ENCODE measurements around the gene ELMOD1.

Gene ELMOD1

DNA sequence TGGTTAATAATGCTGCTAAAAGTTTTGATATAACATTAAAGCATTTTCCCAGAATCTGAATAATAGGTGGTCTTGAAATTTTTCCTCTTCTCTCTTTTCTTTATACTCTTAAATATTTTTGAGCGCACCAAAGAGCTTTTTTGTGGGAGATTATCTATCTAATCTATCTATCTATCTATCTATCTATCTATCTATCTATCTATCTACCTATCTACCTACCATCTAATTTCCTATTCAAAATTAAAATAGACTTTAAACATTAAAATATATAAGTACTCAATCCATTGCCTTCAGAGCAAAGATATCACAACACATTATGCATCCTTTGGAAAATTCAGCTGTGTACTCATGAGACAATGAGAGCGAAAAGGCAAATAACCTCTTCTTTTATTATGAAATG is 55.8 kb downstream of the ELMOD1 start:
- no peak overlapping the region for H3K4me3 ChIP-seq (replicated peaks; ENCODE audit: insufficient read depth, low read length)
- peaks cover 11% of the 10 kb centered on the region for H3K27me3 ChIP-seq (ENCODE audit: insufficient read depth, poor library complexity, severe bottlenecking)
- no peak overlapping the region for H3K27ac ChIP-seq (replicated peaks)
- no peak for DNase-seq (ENCODE audit: low read depth in 1 of 2, low spot score in 1 of 2)
- TF ChIP-seq SPI1 (IDR thresholded peaks at IDR 0.05; ENCODE audit: borderline replicate concordance, low read depth): no peak
- TF ChIP-seq, protein P1, sequence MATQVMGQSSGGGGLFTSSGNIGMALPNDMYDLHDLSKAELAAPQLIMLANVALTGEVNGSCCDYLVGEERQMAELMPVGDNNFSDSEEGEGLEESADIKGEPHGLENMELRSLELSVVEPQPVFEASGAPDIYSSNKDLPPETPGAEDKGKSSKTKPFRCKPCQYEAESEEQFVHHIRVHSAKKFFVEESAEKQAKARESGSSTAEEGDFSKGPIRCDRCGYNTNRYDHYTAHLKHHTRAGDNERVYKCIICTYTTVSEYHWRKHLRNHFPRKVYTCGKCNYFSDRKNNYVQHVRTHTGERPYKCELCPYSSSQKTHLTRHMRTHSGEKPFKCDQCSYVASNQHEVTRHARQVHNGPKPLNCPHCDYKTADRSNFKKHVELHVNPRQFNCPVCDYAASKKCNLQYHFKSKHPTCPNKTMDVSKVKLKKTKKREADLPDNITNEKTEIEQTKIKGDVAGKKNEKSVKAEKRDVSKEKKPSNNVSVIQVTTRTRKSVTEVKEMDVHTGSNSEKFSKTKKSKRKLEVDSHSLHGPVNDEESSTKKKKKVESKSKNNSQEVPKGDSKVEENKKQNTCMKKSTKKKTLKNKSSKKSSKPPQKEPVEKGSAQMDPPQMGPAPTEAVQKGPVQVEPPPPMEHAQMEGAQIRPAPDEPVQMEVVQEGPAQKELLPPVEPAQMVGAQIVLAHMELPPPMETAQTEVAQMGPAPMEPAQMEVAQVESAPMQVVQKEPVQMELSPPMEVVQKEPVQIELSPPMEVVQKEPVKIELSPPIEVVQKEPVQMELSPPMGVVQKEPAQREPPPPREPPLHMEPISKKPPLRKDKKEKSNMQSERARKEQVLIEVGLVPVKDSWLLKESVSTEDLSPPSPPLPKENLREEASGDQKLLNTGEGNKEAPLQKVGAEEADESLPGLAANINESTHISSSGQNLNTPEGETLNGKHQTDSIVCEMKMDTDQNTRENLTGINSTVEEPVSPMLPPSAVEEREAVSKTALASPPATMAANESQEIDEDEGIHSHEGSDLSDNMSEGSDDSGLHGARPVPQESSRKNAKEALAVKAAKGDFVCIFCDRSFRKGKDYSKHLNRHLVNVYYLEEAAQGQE (IDR thresholded peaks at IDR 0.05; ENCODE audit: insufficient replicate concordance, low read depth): no peak
- TF ChIP-seq, protein P2, sequence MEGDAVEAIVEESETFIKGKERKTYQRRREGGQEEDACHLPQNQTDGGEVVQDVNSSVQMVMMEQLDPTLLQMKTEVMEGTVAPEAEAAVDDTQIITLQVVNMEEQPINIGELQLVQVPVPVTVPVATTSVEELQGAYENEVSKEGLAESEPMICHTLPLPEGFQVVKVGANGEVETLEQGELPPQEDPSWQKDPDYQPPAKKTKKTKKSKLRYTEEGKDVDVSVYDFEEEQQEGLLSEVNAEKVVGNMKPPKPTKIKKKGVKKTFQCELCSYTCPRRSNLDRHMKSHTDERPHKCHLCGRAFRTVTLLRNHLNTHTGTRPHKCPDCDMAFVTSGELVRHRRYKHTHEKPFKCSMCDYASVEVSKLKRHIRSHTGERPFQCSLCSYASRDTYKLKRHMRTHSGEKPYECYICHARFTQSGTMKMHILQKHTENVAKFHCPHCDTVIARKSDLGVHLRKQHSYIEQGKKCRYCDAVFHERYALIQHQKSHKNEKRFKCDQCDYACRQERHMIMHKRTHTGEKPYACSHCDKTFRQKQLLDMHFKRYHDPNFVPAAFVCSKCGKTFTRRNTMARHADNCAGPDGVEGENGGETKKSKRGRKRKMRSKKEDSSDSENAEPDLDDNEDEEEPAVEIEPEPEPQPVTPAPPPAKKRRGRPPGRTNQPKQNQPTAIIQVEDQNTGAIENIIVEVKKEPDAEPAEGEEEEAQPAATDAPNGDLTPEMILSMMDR (IDR thresholded peaks at IDR 0.05; ENCODE audit: insufficient read depth, low read length): no peak
- TF ChIP-seq POLR2AphosphoS5 (IDR thresholded peaks at IDR 0.05; ENCODE audit: low read depth): no peak
- no peak for TF ChIP-seq GABPA (IDR thresholded peaks at IDR 0.05; ENCODE audit: low read depth)

DNA sequence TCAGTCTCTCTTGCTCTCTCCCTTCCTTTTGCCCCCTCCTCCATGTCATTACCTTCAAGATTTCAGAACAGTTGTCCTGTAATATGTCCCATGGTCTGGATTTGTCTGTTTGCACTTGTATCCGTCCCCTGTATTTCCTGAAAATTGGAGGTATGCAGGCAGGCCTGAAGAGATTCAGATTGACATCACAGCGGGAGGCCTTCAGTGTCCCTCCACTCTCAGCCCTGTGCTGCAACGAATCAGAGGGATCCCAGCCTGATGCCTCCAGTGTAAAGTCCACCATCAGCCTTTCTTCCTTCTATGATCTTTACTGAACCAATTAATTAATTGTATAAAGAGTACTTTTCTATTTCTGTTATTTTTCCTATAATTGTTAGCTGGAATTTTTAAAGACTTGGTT is 57.3 kb downstream of the ELMOD1 start:
- H3K4me3 ChIP-seq (replicated peaks; ENCODE audit: insufficient read depth, low read length): no peak overlapping the region
- DNase-seq (ENCODE audit: low read depth in 1 of 2, low spot score in 1 of 2): no peak
- TF ChIP-seq, protein P1 (IDR thresholded peaks at IDR 0.05; ENCODE audit: insufficient replicate concordance, low read depth): no peak
- TF ChIP-seq, protein P2 (IDR thresholded peaks at IDR 0.05; ENCODE audit: insufficient read depth, low read length): no peak
- TF ChIP-seq POLR2AphosphoS5 (IDR thresholded peaks at IDR 0.05; ENCODE audit: low read depth) (no peak), GABPA (IDR thresholded peaks at IDR 0.05; ENCODE audit: low read depth) (no peak), SPI1 (IDR thresholded peaks at IDR 0.05; ENCODE audit: borderline replicate concordance, low read depth) (no peak)
- H3K27me3 ChIP-seq (ENCODE audit: insufficient read depth, poor library complexity, severe bottlenecking): peaks cover 13% of the 10 kb centered on the region
- H3K27ac ChIP-seq (replicated peaks): no peak overlapping the region

DNA sequence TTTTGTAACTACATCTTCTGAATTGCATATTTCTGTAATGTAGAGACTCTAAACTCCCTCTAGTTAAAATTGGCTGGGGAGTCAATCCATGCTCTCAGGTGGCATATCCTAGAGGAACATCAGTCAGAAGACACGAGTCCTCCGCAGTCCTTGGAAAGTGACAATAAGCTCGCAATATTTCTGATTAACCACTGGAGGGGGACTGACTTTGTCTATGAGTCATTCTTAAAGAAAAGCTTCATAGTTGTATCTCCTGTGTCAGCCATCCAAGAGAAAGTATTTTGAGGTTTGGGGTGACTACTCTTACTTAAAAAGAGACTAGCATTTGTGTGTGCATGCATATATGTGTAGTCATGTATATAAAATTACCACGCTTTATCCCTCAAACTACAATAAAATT is 60.7 kb downstream of the ELMOD1 start:
- Histone ChIP-seq H3K4me3 (replicated peaks; ENCODE audit: insufficient read depth, low read length) (no peak overlapping the region), H3K27ac (replicated peaks) (no peak overlapping the region), H3K27me3 (ENCODE audit: insufficient read depth, poor library complexity, severe bottlenecking) (peaks cover 13% of the 10 kb centered on the region)
- DNase-seq (ENCODE audit: low read depth in 1 of 2, low spot score in 1 of 2): no peak
- TF ChIP-seq, protein P2 (IDR thresholded peaks at IDR 0.05; ENCODE audit: insufficient read depth, low read length): no peak
- TF ChIP-seq, protein P1 (IDR thresholded peaks at IDR 0.05; ENCODE audit: insufficient replicate concordance, low read depth): no peak
- TF ChIP-seq SPI1 (IDR thresholded peaks at IDR 0.05; ENCODE audit: borderline replicate concordance, low read depth) (no peak), POLR2AphosphoS5 (IDR thresholded peaks at IDR 0.05; ENCODE audit: low read depth) (no peak), GABPA (IDR thresholded peaks at IDR 0.05; ENCODE audit: low read depth) (no peak)
